GM12878 (cell line): Measurements from ENCODE around the gene FAM118B. TPM values are rescaled to one million over a fixed set of nuclear protein-coding genes. Genes with fewer than 3 reads are reported as not detected.

ENCODE experiments used
- ATAC-seq: fragments of 200-7000 bp; cut with Tn5 transposase; 3 replicates; pipeline ENCODE4 v1.9.1; 2020; ENCODE audit warnings: mild to moderate bottlenecking, moderate library complexity
- BruUV-seq: library from RNA; stranded (reverse); fragments of 400-500 nt; replicated peaks from 2 replicates; lab custom pipeline; 2021; lab: Mats Ljungman, UMichigan
- CTCF ChIA-PET: fragments of 300-600 bp; sonication (Branson Sonifier 250); formaldehyde crosslinking; extraction: SDS; loops from one replicate; lab custom pipeline; 2021; ENCODE audit warnings: inconsistent platforms; lab: Yijun Ruan, JAX
- POLR2A ChIA-PET: fragments of 350-600 bp; formaldehyde crosslinking; extraction: SDS; loops from one replicate; lab custom pipeline; 2021; ENCODE audit warnings: inconsistent platforms; lab: Charles Lee
- RAD21 ChIA-PET: fragments of 300-600 bp; sonication (Branson Sonifier 250); formaldehyde crosslinking; loops from one replicate; lab custom pipeline; 2023; ENCODE audit warnings: antibody characterized with exemption; ENCODE audit not compliant: unreplicated experiment; lab: Charles Lee
- SMC1A ChIA-PET: fragments of 300-600 bp; sonication (Branson Sonifier 250); formaldehyde crosslinking; loops from one replicate; lab custom pipeline; 2023; ENCODE audit not compliant: unreplicated experiment, uncharacterized antibody; lab: Charles Lee
- DNase-seq: peaks from one replicate; pipeline ENCODE4 v3.0.0-alpha.2; 2011; ENCODE audit warnings: low read depth, low spot score
- FAIRE-seq: peaks from 3 replicates; lab custom pipeline; 2011; peaks lifted over from hg19 to GRCh38; lab: Jason Lieb, UNC
- H2AFZ ChIP-seq: 2 replicates; pipeline ENCODE4 v1.6.0; 2011; ENCODE audit warnings: low read depth, low read length, control low read depth; ENCODE audit not compliant: control insufficient read depth
- H3K27ac ChIP-seq: 2 replicates; pipeline ENCODE4 v1.5.1; 2011; ENCODE audit warnings: control low read depth; ENCODE audit not compliant: control insufficient read depth, insufficient read depth
- H3K27me3 ChIP-seq, 2 experiments: replicated peaks in 1 of 2; 2 replicates each; pipeline versions ENCODE4 v1.6.0 to v1.6.1; 2011; ENCODE audit warnings: low read length in 1 of 2; ENCODE audit not compliant: control insufficient read depth in 2 of 2, insufficient read depth in 2 of 2
- H3K36me3 ChIP-seq, 2 experiments: 2 replicates each; pipeline ENCODE4 v1.5.1; 2011; ENCODE audit warnings: low read length in 1 of 2; ENCODE audit not compliant: control insufficient read depth in 2 of 2, insufficient read depth in 2 of 2
- H3K4me1 ChIP-seq: 2 replicates; pipeline ENCODE4 v1.6.1; 2011; ENCODE audit warnings: mild to moderate bottlenecking, low read length, moderate library complexity, mixed read lengths; ENCODE audit not compliant: control insufficient read depth, insufficient read depth
- H3K4me2 ChIP-seq: 2 replicates; pipeline ENCODE4 v1.6.0; 2011; ENCODE audit warnings: control low read depth; ENCODE audit not compliant: control insufficient read depth, insufficient read depth
- H3K4me3 ChIP-seq: fragments of 200-600 bp; sonication (generic); 2 replicates; pipeline ENCODE4 v1.5.1; 2016
- H3K79me2 ChIP-seq: 2 replicates; pipeline ENCODE4 v1.6.0; 2011; ENCODE audit warnings: low read length; ENCODE audit not compliant: control insufficient read depth, insufficient read depth
- H3K9ac ChIP-seq: 2 replicates; pipeline ENCODE4 v1.8.0; 2011; ENCODE audit warnings: low read length, control low read depth, mixed read lengths; ENCODE audit not compliant: control insufficient read depth, insufficient read depth
- H3K9me3 ChIP-seq: replicated peaks from 3 replicates; pipeline ENCODE4 v1.5.1; 2011; ENCODE audit warnings: mild to moderate bottlenecking, low read length; ENCODE audit not compliant: control insufficient read depth, insufficient read depth
- H4K20me1 ChIP-seq: 2 replicates; pipeline ENCODE4 v1.6.0; 2011; ENCODE audit not compliant: control insufficient read depth, insufficient read depth
- CTCF ChIP-seq, 3 experiments: IDR thresholded peaks in 2 of 3; conservative IDR thresholded peaks in 1 of 3; 2 replicates each; pipeline ENCODE4 v1.5.1; 2011; ENCODE audit warnings: low read depth in 3 of 3, low read length in 3 of 3, mild to moderate bottlenecking in 3 of 3, control low read depth in 2 of 3, moderate library complexity in 2 of 3, inconsistent platforms in 1 of 3, mixed read lengths in 1 of 3; ENCODE audit not compliant: control insufficient read depth in 2 of 3, insufficient read depth in 1 of 3; ENCODE audit errors: extremely low read depth in 1 of 3
- IKZF2 ChIP-seq, 2 experiments: fragments of 450-650 bp; IDR thresholded peaks; 2 replicates each; pipeline ENCODE4 v1.6.1; 2017; ENCODE audit warnings: mild to moderate bottlenecking in 2 of 2, moderate library complexity in 2 of 2
- JUNB ChIP-seq: IDR thresholded peaks from 2 replicates; pipeline ENCODE4 v1.6.1; 2016; ENCODE audit warnings: antibody characterized with exemption, mild to moderate bottlenecking
- KLF5 ChIP-seq: fragments of 450-650 bp; IDR thresholded peaks from 2 replicates; pipeline ENCODE4 v1.6.1; 2014; ENCODE audit warnings: mild to moderate bottlenecking; ENCODE audit not compliant: partially characterized antibody
- NFYA ChIP-seq: IDR thresholded peaks from 2 replicates; pipeline ENCODE4 v1.6.1; 2011; ENCODE audit warnings: low read depth, mild to moderate bottlenecking, low read length, improper control_type of control experiment, borderline replicate concordance
- NFYB ChIP-seq: IDR thresholded peaks from 2 replicates; pipeline ENCODE4 v1.6.1; 2011; ENCODE audit warnings: low read depth, mild to moderate bottlenecking, low read length, improper control_type of control experiment, moderate library complexity; ENCODE audit not compliant: insufficient read depth
- NR2C2 ChIP-seq: IDR thresholded peaks from 2 replicates; pipeline ENCODE4 v1.6.1; 2011; ENCODE audit warnings: borderline replicate concordance, low read depth; ENCODE audit not compliant: control insufficient read depth, insufficient read length
- RCOR1 ChIP-seq: conservative IDR thresholded peaks from 2 replicates; pipeline ENCODE4 v1.6.1; 2012; ENCODE audit warnings: low read depth, low read length, improper control_type of control experiment
- REST ChIP-seq: IDR thresholded peaks from 2 replicates; pipeline ENCODE4 v1.6.1; 2012; ENCODE audit warnings: mild to moderate bottlenecking, low read depth, low read length
- RUNX3 ChIP-seq: IDR thresholded peaks from 2 replicates; pipeline ENCODE4 v1.6.1; 2012; ENCODE audit warnings: low read length, inconsistent platforms
- SMAD5 ChIP-seq: IDR thresholded peaks from 2 replicates; pipeline ENCODE4 v1.6.1; 2016; ENCODE audit warnings: antibody characterized with exemption, low read depth
- whole genome bisulfite sequencing: methylation state at CpG from one replicate; pipeline ENCODE4 v1.1.6; 2016; ENCODE audit warnings: low lambda C conversion rate; ENCODE audit not compliant: insufficient replicate concordance, insufficient coverage; ENCODE audit errors: missing lambda C conversion rate; 5-methylcytosine and 5-hydroxymethylcytosine counted together
- in situ Hi-C: fragments of 300-500 bp; cut with MboI; formaldehyde crosslinking; loops from 9 replicates; pipeline ENCODE4 v1.14.3; 2018; ENCODE audit warnings: mixed read lengths
- intact Hi-C: fragments of 100-400 bp; cut with micrococcal nuclease; formaldehyde crosslinking; loops from one replicate; pipeline ENCODE4 v1.14.2; 2022; ENCODE audit not compliant: unreplicated experiment
- polyA plus RNA-seq, 11 experiments: library from polyadenylated mRNA; depleted of rRNA in 4 of 11; unstranded in 6 of 11; stranded (reverse) in 5 of 11; fragments of >200 nt; fragmentation: Nextera tagmentation in 4 of 11; fragmentation: Illumina TruSeq in 1 of 11; extraction: Ambion mirVana in 4 of 11; extraction: Trizol in 1 of 11; gene quantifications; 1 replicate in 1 of 11; 2 replicates in 10 of 11; pipeline versions ENCODE4 v1.2.1 to v1.2.3, GENCODE V29; 2011 to 2016; ENCODE audit warnings: inconsistent platforms in 2 of 11, missing spikeins in 2 of 11, low read depth in 1 of 11
- total RNA-seq, 4 experiments: library from RNA; depleted of rRNA in 3 of 4; stranded (reverse); fragments of >200 nt in 3 of 4; fragmentation: Illumina TruSeq in 1 of 4; extraction: Trizol in 1 of 4; gene quantifications; 2 replicates each; pipeline versions ENCODE4 v1.2.1 to v1.2.3, GENCODE V29; 2013 to 2021

Gene FAM118B
- total and polyA plus RNA-seq, 10 of the 15 experiments (the other 5 are each of a cell fraction or from before 2014, with no cell fraction given): 12.8 to 29.7 (median 16.5) TPM

GRCh38 chr11:126281245-126281644, 69.7 kb downstream of the FAM118B start:
- no peak overlapping the region for H3K4me3 ChIP-seq
- WGBS: 98% methylated on average over 6 of the region's 6 CpGs
- H3K9me3 ChIP-seq: no peaks in the 10 kb centered on the region
- H3K27ac ChIP-seq: no peak overlapping the region
- H3K27me3 ChIP-seq: no peaks in the 10 kb centered on the region
- H3K4me1 ChIP-seq: peaks cover 22% of the 10 kb centered on the region
- in situ Hi-C loops (no loop called here), intact Hi-C loops (no loop called here)
- no peak overlapping the region for H3K9ac ChIP-seq
- ChIA-PET RAD21 (interaction anchor here (0.7 kb wide), 1 partner anchor 27 kb away, joined by 3 read pairs; no protein-coding TSS in a partner anchor), CTCF (interaction anchor here (0.7 to 1.8 kb wide), 3 partner anchors 29 to 202 kb away, joined by 3 to 5 read pairs (median 4); no protein-coding TSS in a partner anchor), POLR2A (interaction anchor here (0.5 to 1.9 kb wide), 3 partner anchors 12 to 35 kb away, joined by 3 to 10 read pairs (median 3); partner anchors contain the start of genes DCPS, FOXRED1 and SRPRA), SMC1A (interaction anchor here (1.8 kb wide), 1 partner anchor 9 kb away, joined by 6 read pairs; no protein-coding TSS in a partner anchor)
- no peak overlapping the region for H2AFZ ChIP-seq
- H3K79me2 ChIP-seq: peaks cover 6% of the 10 kb centered on the region
- DNase-seq (no peak), ATAC-seq (no peak), FAIRE-seq (no peak)
- no TSS peak for BruUV-seq
- H4K20me1 ChIP-seq: no peaks in the 10 kb centered on the region
- TF ChIP-seq NFYB (no peak), RUNX3 (no peak), SMAD5 (no peak), JUNB (no peak), KLF5 (no peak)
- peaks cover 3 to 10% of the 10 kb centered on the region in 2 experiments for H3K36me3 ChIP-seq
- H3K4me2 ChIP-seq: no peak overlapping the region

- FAIRE-seq (no peak), DNase-seq (no peak), ATAC-seq (no peak)
- SMC1A ChIA-PET: interaction anchor here (1.8 kb wide), 1 partner anchor 9 kb away, joined by 6 read pairs; no protein-coding TSS in a partner anchor
- POLR2A ChIA-PET: interaction anchor here (0.5 to 2.5 kb wide), 5 partner anchors 13 to 35 kb away, joined by 3 to 10 read pairs (median 3); partner anchors contain the start of genes DCPS, FOXRED1 and SRPRA
- no peaks in the 10 kb centered on the region for H3K27me3 ChIP-seq
- intact Hi-C loops: no loop called here
- H3K79me2 ChIP-seq: peaks cover 6% of the 10 kb centered on the region
- no peak overlapping the region for H3K27ac ChIP-seq
- H3K9ac ChIP-seq: no peak overlapping the region
- CTCF ChIA-PET: interaction anchor here (0.7 to 1.8 kb wide), 3 partner anchors 29 to 202 kb away, joined by 3 to 5 read pairs (median 4); no protein-coding TSS in a partner anchor
- no peak overlapping the region for H3K4me2 ChIP-seq
- no peak overlapping the region for H2AFZ ChIP-seq
- in situ Hi-C loops: no loop called here
- no peak overlapping the region for H3K4me3 ChIP-seq
- peaks cover 3 to 9% of the 10 kb centered on the region in 2 experiments for H3K36me3 ChIP-seq
- H3K4me1 ChIP-seq: peaks cover 22% of the 10 kb centered on the region
- H4K20me1 ChIP-seq: no peaks in the 10 kb centered on the region
- no peaks in the 10 kb centered on the region for H3K9me3 ChIP-seq
- WGBS: 89% methylated on average over 10 of the region's 10 CpGs
- no TSS peak for BruUV-seq
- RAD21 ChIA-PET: no interaction called here
- TF ChIP-seq NFYA (no peak), REST (no peak), CTCF (IDR thresholded peaks at IDR 0.05 in 2 of 3, conservative IDR thresholded peaks at IDR 0.05 in 1 of 3; ENCODE audit: control insufficient read depth in 2 of 3, extremely low read depth in 1 of 3, insufficient read depth in 1 of 3, low read depth in 3 of 3, low read length in 3 of 3) (no peak), NR2C2 (no peak), RCOR1 (no peak), IKZF2 (IDR thresholded peaks at IDR 0.05) (no peak)
Measured at GRCh38 chr11:126281666-126282175, 70.1 kb downstream of the FAM118B start.
